ENCODE results near the gene SSRP1. TPM values are rescaled to one million over a fixed set of nuclear protein-coding genes. Genes with fewer than 3 reads are reported as not detected.

Gene SSRP1
- total and polyA plus RNA-seq, 9 of the 15 experiments (the other 6 are each of a cell fraction or from before 2014, with no cell fraction given) = 91.1 to 416 (median 245) TPM

DNA sequence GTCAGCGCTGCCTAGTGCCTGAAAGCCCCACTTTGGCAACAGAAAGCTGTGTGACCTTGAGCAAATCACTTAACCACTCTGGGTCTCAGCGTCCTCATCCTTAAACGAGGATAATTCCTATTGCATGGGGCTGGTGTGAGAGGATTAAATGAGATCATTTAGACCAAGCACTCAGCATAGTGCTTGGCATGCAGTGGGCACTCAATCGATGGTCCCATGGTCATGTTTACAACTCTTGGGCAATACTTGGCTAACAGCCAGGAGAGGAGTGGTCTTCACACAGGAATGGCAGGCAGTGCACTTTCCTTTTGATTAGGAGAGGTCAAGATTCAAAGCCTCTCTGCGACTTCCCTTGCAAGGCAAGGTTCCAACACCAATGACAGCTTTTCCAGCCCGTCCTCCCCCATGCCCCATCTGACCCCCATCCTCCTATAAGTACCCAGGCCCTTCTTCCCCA, 25.0 kb downstream of the SSRP1 start:
- peaks cover 16 to 45% of the 10 kb centered on the region in 2 experiments for H3K4me1 ChIP-seq (replicated peaks in 1 of 2; ENCODE audit: control insufficient read depth in 2 of 2, insufficient read depth in 2 of 2, low read length in 2 of 2)
- in situ Hi-C loops (cut with MboI) = no loop called here
- no peaks in the 10 kb centered on the region for H3K9me3 ChIP-seq (replicated peaks; ENCODE audit: control insufficient read depth, insufficient read depth, low read depth, low read length)
- peak overlapping the region; percentile 48 for H3K4me2 ChIP-seq (ENCODE audit: insufficient read depth, low read length)
- CTCF ChIA-PET (ENCODE audit: low intra/inter-chr PET ratio) = no interaction called here
- POLR2A ChIA-PET = interaction anchor here (0.9 to 5.0 kb wide), 3 partner anchors 12 to 75 kb away, joined by 3 to 68 read pairs (median 5); partner anchors contain the start of gene TNKS1BP1
- no peak overlapping the region for H2AFZ ChIP-seq (ENCODE audit: low read depth, low read length)
- peak overlapping the region; percentile 12 to 19; a peak in 2 of 4 replicates for H3K9ac ChIP-seq (ENCODE audit: insufficient read depth in 1 of 2, low read depth in 2 of 2, low read length in 2 of 2)
- intact Hi-C loops (cut with micrococcal nuclease) = loop anchor here (1.0 kb wide), 1 partner anchor 12 kb away; no protein-coding TSS in a partner anchor
- peaks cover 4% of the 10 kb centered on the region; the same call in 2 of the 3 replicates for H3K79me2 ChIP-seq (ENCODE audit: control insufficient read depth, insufficient read depth, low read length)
- H3K27me3 ChIP-seq (ENCODE audit: control insufficient read depth in 2 of 2, insufficient read depth in 2 of 2, low read length in 2 of 2) = no peaks in the 10 kb centered on the region
- DNase-seq (ENCODE audit: extremely low read depth in 1 of 4, low spot score in 3 of 4) (no peak), FAIRE-seq (no peak), ATAC-seq (no peak)
- H3K27ac ChIP-seq (ENCODE audit: extremely low read depth, low read depth, low read length) = peak overlapping the region; percentile 51; the same call in 2 of the 3 replicates
- H3K36me3 ChIP-seq (ENCODE audit: control insufficient read depth, insufficient read depth, low read length) = peaks cover 66% of the 10 kb centered on the region
- H4K20me1 ChIP-seq (replicated peaks; ENCODE audit: control insufficient read depth, insufficient read depth, low read length) = peaks cover 19% of the 10 kb centered on the region
- H3K4me3 ChIP-seq = peak overlapping the region; percentile 37
- H3K9me1 ChIP-seq (ENCODE audit: control insufficient read depth, insufficient read depth, low read length) = peaks cover 7% of the 10 kb centered on the region
- BruUV-seq (replicated peaks) = no TSS peak
- WGBS (ENCODE audit: insufficient coverage, low coverage, missing lambda C conversion rate) = 62% methylated on average over 6 of the region's 6 CpGs
- TF ChIP-seq, protein P1, sequence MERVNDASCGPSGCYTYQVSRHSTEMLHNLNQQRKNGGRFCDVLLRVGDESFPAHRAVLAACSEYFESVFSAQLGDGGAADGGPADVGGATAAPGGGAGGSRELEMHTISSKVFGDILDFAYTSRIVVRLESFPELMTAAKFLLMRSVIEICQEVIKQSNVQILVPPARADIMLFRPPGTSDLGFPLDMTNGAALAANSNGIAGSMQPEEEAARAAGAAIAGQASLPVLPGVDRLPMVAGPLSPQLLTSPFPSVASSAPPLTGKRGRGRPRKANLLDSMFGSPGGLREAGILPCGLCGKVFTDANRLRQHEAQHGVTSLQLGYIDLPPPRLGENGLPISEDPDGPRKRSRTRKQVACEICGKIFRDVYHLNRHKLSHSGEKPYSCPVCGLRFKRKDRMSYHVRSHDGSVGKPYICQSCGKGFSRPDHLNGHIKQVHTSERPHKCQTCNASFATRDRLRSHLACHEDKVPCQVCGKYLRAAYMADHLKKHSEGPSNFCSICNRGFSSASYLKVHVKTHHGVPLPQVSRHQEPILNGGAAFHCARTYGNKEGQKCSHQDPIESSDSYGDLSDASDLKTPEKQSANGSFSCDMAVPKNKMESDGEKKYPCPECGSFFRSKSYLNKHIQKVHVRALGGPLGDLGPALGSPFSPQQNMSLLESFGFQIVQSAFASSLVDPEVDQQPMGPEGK (CRISPR knock-in tag; IDR thresholded peaks at IDR 0.05; ENCODE audit: borderline replicate concordance) = no peak
- TF ChIP-seq CXXC5 (CRISPR knock-in tag; IDR thresholded peaks at IDR 0.05) (no peak), NFIX (CRISPR knock-in tag; IDR thresholded peaks at IDR 0.05; ENCODE audit: low read depth) (0 out of 2 replicates have a peak, but pooled peaks have one; percentile 15), CEBPG (CRISPR knock-in tag; IDR thresholded peaks at IDR 0.05) (peak; percentile 69), CEBPG (tag; conservative IDR thresholded peaks at IDR 0.05 in 1 of 2, IDR thresholded peaks at IDR 0.05 in 1 of 2) (peak; percentile 29 to 77; a peak in 2 of 4 replicates), DPF2 (IDR thresholded peaks at IDR 0.05) (no peak), HMG20A (CRISPR knock-in tag; conservative IDR thresholded peaks at IDR 0.05) (no peak), CEBPB (tag; IDR thresholded peaks at IDR 0.05) (peak; percentile 89), STAT5A (IDR thresholded peaks at IDR 0.05; ENCODE audit: borderline replicate concordance, low read length) (no peak), RAD51 (IDR thresholded peaks at IDR 0.05; ENCODE audit: borderline replicate concordance, low read depth) (no peak), NFE2 (IDR thresholded peaks at IDR 0.05; ENCODE audit: low read depth) (no peak), NR2C2 (CRISPR knock-in tag; IDR thresholded peaks at IDR 0.05) (no peak), NR2C2 (tag; IDR thresholded peaks at IDR 0.05) (0 out of 2 replicates have a peak, but pooled peaks have one; percentile 9), RBM25 (IDR thresholded peaks at IDR 0.05; ENCODE audit: low read depth, low read length, severe bottlenecking) (peak; percentile 84), TAF9B (IDR thresholded peaks at IDR 0.05; ENCODE audit: partially characterized antibody) (no peak)
- TF ChIP-seq, protein P2, sequence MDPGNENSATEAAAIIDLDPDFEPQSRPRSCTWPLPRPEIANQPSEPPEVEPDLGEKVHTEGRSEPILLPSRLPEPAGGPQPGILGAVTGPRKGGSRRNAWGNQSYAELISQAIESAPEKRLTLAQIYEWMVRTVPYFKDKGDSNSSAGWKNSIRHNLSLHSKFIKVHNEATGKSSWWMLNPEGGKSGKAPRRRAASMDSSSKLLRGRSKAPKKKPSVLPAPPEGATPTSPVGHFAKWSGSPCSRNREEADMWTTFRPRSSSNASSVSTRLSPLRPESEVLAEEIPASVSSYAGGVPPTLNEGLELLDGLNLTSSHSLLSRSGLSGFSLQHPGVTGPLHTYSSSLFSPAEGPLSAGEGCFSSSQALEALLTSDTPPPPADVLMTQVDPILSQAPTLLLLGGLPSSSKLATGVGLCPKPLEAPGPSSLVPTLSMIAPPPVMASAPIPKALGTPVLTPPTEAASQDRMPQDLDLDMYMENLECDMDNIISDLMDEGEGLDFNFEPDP (CRISPR knock-in tag; IDR thresholded peaks at IDR 0.05) = no peak
- TF ChIP-seq, protein P3, sequence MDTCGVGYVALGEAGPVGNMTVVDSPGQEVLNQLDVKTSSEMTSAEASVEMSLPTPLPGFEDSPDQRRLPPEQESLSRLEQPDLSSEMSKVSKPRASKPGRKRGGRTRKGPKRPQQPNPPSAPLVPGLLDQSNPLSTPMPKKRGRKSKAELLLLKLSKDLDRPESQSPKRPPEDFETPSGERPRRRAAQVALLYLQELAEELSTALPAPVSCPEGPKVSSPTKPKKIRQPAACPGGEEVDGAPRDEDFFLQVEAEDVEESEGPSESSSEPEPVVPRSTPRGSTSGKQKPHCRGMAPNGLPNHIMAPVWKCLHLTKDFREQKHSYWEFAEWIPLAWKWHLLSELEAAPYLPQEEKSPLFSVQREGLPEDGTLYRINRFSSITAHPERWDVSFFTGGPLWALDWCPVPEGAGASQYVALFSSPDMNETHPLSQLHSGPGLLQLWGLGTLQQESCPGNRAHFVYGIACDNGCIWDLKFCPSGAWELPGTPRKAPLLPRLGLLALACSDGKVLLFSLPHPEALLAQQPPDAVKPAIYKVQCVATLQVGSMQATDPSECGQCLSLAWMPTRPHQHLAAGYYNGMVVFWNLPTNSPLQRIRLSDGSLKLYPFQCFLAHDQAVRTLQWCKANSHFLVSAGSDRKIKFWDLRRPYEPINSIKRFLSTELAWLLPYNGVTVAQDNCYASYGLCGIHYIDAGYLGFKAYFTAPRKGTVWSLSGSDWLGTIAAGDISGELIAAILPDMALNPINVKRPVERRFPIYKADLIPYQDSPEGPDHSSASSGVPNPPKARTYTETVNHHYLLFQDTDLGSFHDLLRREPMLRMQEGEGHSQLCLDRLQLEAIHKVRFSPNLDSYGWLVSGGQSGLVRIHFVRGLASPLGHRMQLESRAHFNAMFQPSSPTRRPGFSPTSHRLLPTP (IDR thresholded peaks at IDR 0.05; ENCODE audit: borderline replicate concordance, extremely low read depth, insufficient read length) = no peak

Data from K562 (cell line).